Natural killer cell (primary cell): ENCODE data around the gene TRIM66. TPM values are rescaled to one million over a fixed set of nuclear protein-coding genes. Genes with fewer than 3 reads are reported as not detected.

Experiments used
- ATAC-seq, 3 donors: fragments of 150-1000 bp in 2 of 3; fragments of 200-7000 bp in 1 of 3; cut with Tn5 transposase; 1 replicate in 1 of 3; 2 replicates in 2 of 3; pipeline ENCODE4 v1.10.0; 2021; ENCODE audit warnings: mild to moderate bottlenecking in 2 of 3, moderate library complexity in 2 of 3
- DNase-seq, 2 donors: peaks; one replicate each; pipeline versions ENCODE4 v3.0.0 to v3.0.0-alpha.2; 2013 to 2021; ENCODE audit warnings: mixed read lengths in 1 of 2
- H3K27ac ChIP-seq: one replicate; pipeline ENCODE4 v1.5.1; 2013; ENCODE audit warnings: mild to moderate bottlenecking, low read length
- H3K27me3 ChIP-seq: one replicate; pipeline ENCODE4 v1.6.1; 2013; ENCODE audit warnings: low read length; ENCODE audit not compliant: control insufficient read depth, insufficient read depth
- H3K36me3 ChIP-seq: one replicate; pipeline ENCODE4 v1.6.1; 2013; ENCODE audit warnings: low read length; ENCODE audit not compliant: control insufficient read depth, insufficient read depth
- H3K4me1 ChIP-seq: one replicate; pipeline ENCODE4 v1.6.1; 2013; ENCODE audit warnings: low read length; ENCODE audit not compliant: control insufficient read depth, insufficient read depth
- H3K4me3 ChIP-seq: one replicate; pipeline ENCODE4 v1.5.1; 2013; ENCODE audit warnings: low read length
- H3K9me3 ChIP-seq: one replicate; pipeline ENCODE4 v1.6.1; 2013; ENCODE audit warnings: low read length; ENCODE audit not compliant: control insufficient read depth, insufficient read depth
- H3K27ac Mint-ChIP-seq, 2 donors: one replicate each; pipeline ENCODE4 v1.8.0; 2022; ENCODE audit warnings: mild to moderate bottlenecking in 2 of 2, mixed read lengths in 2 of 2, moderate library complexity in 1 of 2
- H3K27me3 Mint-ChIP-seq, 2 donors: one replicate each; pipeline ENCODE4 v1.8.0; 2022; ENCODE audit warnings: low read depth in 2 of 2, mixed read lengths in 2 of 2
- H3K36me3 Mint-ChIP-seq: one replicate; pipeline ENCODE4 v1.8.0; 2022; ENCODE audit warnings: mixed read lengths
- H3K4me1 Mint-ChIP-seq, 2 donors: one replicate each; pipeline ENCODE4 v1.8.0; 2022; ENCODE audit warnings: mixed read lengths in 2 of 2
- H3K4me3 Mint-ChIP-seq: one replicate; pipeline ENCODE4 v1.8.0; 2022; ENCODE audit warnings: mild to moderate bottlenecking, moderate library complexity, mixed read lengths
- H3K9me3 Mint-ChIP-seq, 2 donors: one replicate each; pipeline ENCODE4 v1.8.0; 2022; ENCODE audit warnings: mixed read lengths in 2 of 2
- CTCF ChIP-seq: fragments of 200-600 bp; IDR thresholded peaks from one replicate; pipeline ENCODE4 v1.8.0; 2022; ENCODE audit warnings: antibody characterized with exemption
- WGBS: methylation state at CpG from one replicate; pipeline ENCODE4 v1.1.7; 2013; ENCODE audit warnings: missing lambda C conversion rate; ENCODE audit not compliant: insufficient coverage; 5-methylcytosine and 5-hydroxymethylcytosine counted together
- intact Hi-C: fragments of 100-400 bp; cut with micrococcal nuclease; formaldehyde crosslinking; loops from one replicate; pipeline ENCODE4 v1.14.2; 2022
- total RNA-seq, 4 donors: library from RNA; stranded (reverse); fragments of 120-200 nt in 1 of 4; gene quantifications; one replicate each; pipeline versions ENCODE4 v1.2.3 to v1.2.4, GENCODE V29; 2013 to 2022

The TRIM66 gene
- total RNA-seq, 3 donors from 2014 or later (not counting 1 experiment from before 2014, with no cell fraction given): 13.7 to 24.4 (median 14.3) TPM

GRCh38 chr11:8679006-8679405 is 3.5 kb downstream of the TRIM66 start:
- no peak for DNase-seq
- no peak for ATAC-seq
- Mint-ChIP-seq H3K9me3 (no peaks in the 10 kb centered on the region), H3K36me3 (no peaks in the 10 kb centered on the region), H3K4me1 (peaks cover 19 to 22% of the 10 kb centered on the region in 2 donors), H3K4me3 (no peak overlapping the region), H3K27ac (no peak overlapping the region), H3K27me3 (no peaks in the 10 kb centered on the region)
- no peak for TF ChIP-seq CTCF
- H3K4me3 ChIP-seq: no peak overlapping the region
- intact Hi-C loops: no loop called here
- no peaks in the 10 kb centered on the region for H3K27me3 ChIP-seq
- no peaks in the 10 kb centered on the region for H3K9me3 ChIP-seq
- no peak overlapping the region for H3K27ac ChIP-seq
- H3K36me3 ChIP-seq: peaks cover 13% of the 10 kb centered on the region
- H3K4me1 ChIP-seq: peaks cover 19% of the 10 kb centered on the region
- WGBS: 100% methylated on average over 1 of the region's 1 CpG

DNA sequence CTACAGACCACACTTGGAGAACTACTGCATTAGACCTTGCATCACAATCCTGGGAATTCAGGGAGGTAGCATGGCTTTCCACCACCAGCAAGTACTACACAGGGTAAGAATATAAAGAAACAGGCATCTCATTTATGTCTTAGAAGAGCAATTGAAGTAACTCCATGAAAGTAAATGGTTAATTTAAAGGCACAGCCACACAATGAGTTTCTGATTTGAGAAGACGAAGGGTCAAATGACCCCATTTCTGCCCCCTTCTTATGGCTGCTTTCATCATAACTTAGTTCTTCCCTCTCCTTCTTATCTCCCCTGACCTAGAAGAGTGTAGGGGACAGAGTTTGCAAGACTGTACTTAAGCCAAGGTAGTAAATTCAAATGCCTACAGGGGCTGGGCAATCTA is 6.0 kb downstream of the TRIM66 start:
- H3K36me3 ChIP-seq: peaks cover 21% of the 10 kb centered on the region
- no peaks in the 10 kb centered on the region for H3K27me3 ChIP-seq
- TF ChIP-seq CTCF: no peak
- intact Hi-C loops: no loop called here
- Mint-ChIP-seq H3K27me3 (no peaks in the 10 kb centered on the region), H3K4me1 (peaks cover 3 to 6% of the 10 kb centered on the region in 2 donors), H3K27ac (no peak overlapping the region), H3K36me3 (peaks cover 6% of the 10 kb centered on the region), H3K9me3 (no peaks in the 10 kb centered on the region), H3K4me3 (no peak overlapping the region)
- no peak overlapping the region for H3K4me3 ChIP-seq
- WGBS: 90% methylated on average over 1 of the region's 1 CpG
- no peaks in the 10 kb centered on the region for H3K9me3 ChIP-seq
- ATAC-seq (no peak), DNase-seq (no peak)
- no peak overlapping the region for H3K27ac ChIP-seq
- H3K4me1 ChIP-seq: peaks cover 2% of the 10 kb centered on the region

- intact Hi-C loops: no loop called here
- H3K9me3 Mint-ChIP-seq: no peaks in the 10 kb centered on the region
- no peak for TF ChIP-seq CTCF
- H3K4me3 Mint-ChIP-seq: no peak overlapping the region
- no peaks in the 10 kb centered on the region for H3K4me1 ChIP-seq
- no peak overlapping the region for H3K4me3 ChIP-seq
- peaks cover 30% of the 10 kb centered on the region for H3K36me3 ChIP-seq
- H3K9me3 ChIP-seq: no peaks in the 10 kb centered on the region
- H3K27ac Mint-ChIP-seq: no peak overlapping the region
- DNase-seq (no peak), ATAC-seq (no peak)
- no peaks in the 10 kb centered on the region for H3K27me3 Mint-ChIP-seq
- H3K27ac ChIP-seq: no peak overlapping the region
- no peaks in the 10 kb centered on the region for H3K27me3 ChIP-seq
- 98% methylated on average over 2 of the region's 2 CpGs for WGBS
- no peaks in the 10 kb centered on the region for H3K4me1 Mint-ChIP-seq
- H3K36me3 Mint-ChIP-seq: peaks cover 15% of the 10 kb centered on the region
Measured at GRCh38 chr11:8674859-8675258, 7.6 kb downstream of the TRIM66 start.

- Mint-ChIP-seq H3K27ac (no peak overlapping the region), H3K9me3 (no peaks in the 10 kb centered on the region), H3K36me3 (peaks cover 15% of the 10 kb centered on the region), H3K27me3 (no peaks in the 10 kb centered on the region), H3K4me3 (no peak overlapping the region), H3K4me1 (no peaks in the 10 kb centered on the region)
- no peak for DNase-seq
- no peak overlapping the region for H3K27ac ChIP-seq
- 100% methylated on average over 2 of the region's 2 CpGs for WGBS
- ATAC-seq: no peak
- intact Hi-C loops: no loop called here
- no peaks in the 10 kb centered on the region for H3K4me1 ChIP-seq
- H3K9me3 ChIP-seq: no peaks in the 10 kb centered on the region
- no peak overlapping the region for H3K4me3 ChIP-seq
- no peaks in the 10 kb centered on the region for H3K27me3 ChIP-seq
- no peak for TF ChIP-seq CTCF
- peaks cover 31% of the 10 kb centered on the region for H3K36me3 ChIP-seq
Measured at GRCh38 chr11:8672346-8672745, 10.1 kb downstream of the TRIM66 start.
